Measurements from ENCODE around the gene SPACA6.
"Not testable (repeated sequence)": the region's sequence is repeated elsewhere in the genome, so short reads cannot be mapped to it uniquely, and the experiment has no call there.

The SPACA6 gene

GRCh38 chr19:51693260-51693659 lies at the start of gene SPACA6:
Gene SPACA6 (plus strand): TSS chr19:51693330. CDS start chr19:51693527, 197 bp downstream.
- DNase-seq: no peak

- no peak for DNase-seq
Measured at GRCh38 chr19:51644636-51645271, 48.4 kb upstream of the SPACA6 start.

- not testable (repeated sequence) for DNase-seq
Measured at GRCh38 chr19:51646730-51647129, 46.4 kb upstream of the SPACA6 start, which contains the start of gene SIGLEC14. Gene SIGLEC14 (minus strand): TSS chr19:51646825. CDS start chr19:51646759, 66 bp downstream.

GRCh38 chr19:51647318-51647717 lies 45.8 kb upstream of the SPACA6 start:
- no peak for DNase-seq

- DNase-seq: no peak
Measured at GRCh38 chr19:51651216-51651846, 41.8 kb upstream of the SPACA6 start.

- DNase-seq: no peak
Measured at GRCh38 chr19:51652266-51652665, 40.9 kb upstream of the SPACA6 start.

- DNase-seq: no peak
Measured at GRCh38 chr19:51653162-51653561, 40.0 kb upstream of the SPACA6 start.

- no peak for DNase-seq
Measured at GRCh38 chr19:51654783-51655182, 38.3 kb upstream of the SPACA6 start.

GRCh38 chr19:51660975-51661600 lies 32.0 kb upstream of the SPACA6 start:
- peak; percentile 83 for DNase-seq

- DNase-seq: no peak
Measured at GRCh38 chr19:51663650-51664049, 29.5 kb upstream of the SPACA6 start.

GRCh38 chr19:51664131-51664530 lies 29.0 kb upstream of the SPACA6 start:
- DNase-seq: no peak

GRCh38 chr19:51664997-51665396 lies 28.1 kb upstream of the SPACA6 start:
- DNase-seq: no peak

GRCh38 chr19:51668216-51668615 lies 24.9 kb upstream of the SPACA6 start:
- DNase-seq: no peak

GRCh38 chr19:51675911-51676565 lies 17.1 kb upstream of the SPACA6 start:
- DNase-seq: not testable (repeated sequence)

- no peak for DNase-seq
Measured at GRCh38 chr19:51676566-51677083, 16.5 kb upstream of the SPACA6 start.

GRCh38 chr19:51680474-51680873 lies 12.7 kb upstream of the SPACA6 start:
- DNase-seq: no peak

- DNase-seq: no peak
Measured at GRCh38 chr19:51681286-51681941, 11.7 kb upstream of the SPACA6 start.

- DNase-seq: no peak
Measured at GRCh38 chr19:51686171-51686570, 7.0 kb upstream of the SPACA6 start.

GRCh38 chr19:51687791-51688670 lies 5.1 kb upstream of the SPACA6 start:
- peak; percentile 74 for DNase-seq

- peak; percentile 99 for DNase-seq
Measured at GRCh38 chr19:51688671-51689571, 4.2 kb upstream of the SPACA6 start.
